ENCODE data around the gene CIAO2A.
"Not testable (repeated sequence)": the region's sequence is repeated elsewhere in the genome, so short reads cannot be mapped to it uniquely, and the experiment has no call there.

Gene CIAO2A

DNA sequence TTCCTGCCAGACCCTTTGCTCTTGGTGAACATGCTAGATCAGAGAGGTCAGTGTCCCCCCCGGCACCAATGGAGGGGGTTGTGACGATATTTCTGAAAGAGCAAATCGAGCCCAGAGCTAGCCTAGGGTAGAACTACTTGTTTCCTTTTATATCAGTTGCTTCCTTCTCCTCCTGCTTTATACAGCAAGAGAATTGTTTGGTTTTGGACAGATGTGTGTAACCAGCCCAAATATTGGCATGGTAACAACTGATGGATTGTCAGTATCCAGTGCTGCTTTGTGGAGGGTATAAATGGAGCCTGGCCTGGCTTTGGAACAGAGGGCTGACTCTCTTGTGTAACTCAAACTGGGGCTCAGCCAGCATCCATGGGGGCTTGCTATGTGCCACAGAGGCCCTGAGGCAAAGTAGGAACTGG lies 29.3 kb upstream of the CIAO2A start:
- H3K27ac ChIP-seq = no peak overlapping the region
- no peak for TF ChIP-seq ZFX (IDR thresholded peaks at IDR 0.05; ENCODE audit: borderline replicate concordance)
- TF ChIP-seq, protein P1, sequence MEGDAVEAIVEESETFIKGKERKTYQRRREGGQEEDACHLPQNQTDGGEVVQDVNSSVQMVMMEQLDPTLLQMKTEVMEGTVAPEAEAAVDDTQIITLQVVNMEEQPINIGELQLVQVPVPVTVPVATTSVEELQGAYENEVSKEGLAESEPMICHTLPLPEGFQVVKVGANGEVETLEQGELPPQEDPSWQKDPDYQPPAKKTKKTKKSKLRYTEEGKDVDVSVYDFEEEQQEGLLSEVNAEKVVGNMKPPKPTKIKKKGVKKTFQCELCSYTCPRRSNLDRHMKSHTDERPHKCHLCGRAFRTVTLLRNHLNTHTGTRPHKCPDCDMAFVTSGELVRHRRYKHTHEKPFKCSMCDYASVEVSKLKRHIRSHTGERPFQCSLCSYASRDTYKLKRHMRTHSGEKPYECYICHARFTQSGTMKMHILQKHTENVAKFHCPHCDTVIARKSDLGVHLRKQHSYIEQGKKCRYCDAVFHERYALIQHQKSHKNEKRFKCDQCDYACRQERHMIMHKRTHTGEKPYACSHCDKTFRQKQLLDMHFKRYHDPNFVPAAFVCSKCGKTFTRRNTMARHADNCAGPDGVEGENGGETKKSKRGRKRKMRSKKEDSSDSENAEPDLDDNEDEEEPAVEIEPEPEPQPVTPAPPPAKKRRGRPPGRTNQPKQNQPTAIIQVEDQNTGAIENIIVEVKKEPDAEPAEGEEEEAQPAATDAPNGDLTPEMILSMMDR (IDR thresholded peaks at IDR 0.05) = no peak

GRCh38 chr15:64122444-64122843 lies 28.8 kb upstream of the CIAO2A start:
- no peak for TF ChIP-seq ZFX (IDR thresholded peaks at IDR 0.05; ENCODE audit: borderline replicate concordance)
- TF ChIP-seq, protein P1 (IDR thresholded peaks at IDR 0.05) = no peak

DNA sequence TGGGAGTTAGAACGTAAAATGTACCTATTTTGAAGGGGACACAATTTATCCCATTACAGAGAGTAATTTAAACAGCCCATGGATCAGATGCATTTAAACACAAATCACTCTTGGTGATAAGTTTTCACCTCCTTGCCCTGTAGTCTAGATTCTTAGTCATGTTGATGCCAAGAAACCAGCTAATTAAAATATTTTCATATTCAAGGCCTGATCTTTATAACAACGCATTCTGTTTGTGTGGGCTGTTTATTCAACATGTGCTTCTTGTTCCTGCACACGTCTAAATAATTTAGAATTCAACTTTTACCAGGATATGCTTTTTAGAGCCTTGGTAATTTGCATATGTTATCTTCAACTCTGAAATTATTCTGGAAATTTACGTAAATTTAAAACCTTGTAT lies 28.0 kb upstream of the CIAO2A start:
- no peak overlapping the region; the same call in 1 of the 2 replicates for H3K27ac ChIP-seq

More at GRCh38 chr15:64122444-64122843, 28.8 kb upstream of the CIAO2A start:
- H3K27ac ChIP-seq = no peak overlapping the region

GRCh38 chr15:64120322-64120721 lies 26.7 kb upstream of the CIAO2A start:
- not testable (repeated sequence) for H3K27ac ChIP-seq

More for the DNA sequence above, 28.0 kb upstream of the CIAO2A start:
- TF ChIP-seq ZFX (IDR thresholded peaks at IDR 0.05; ENCODE audit: borderline replicate concordance) = no peak
- TF ChIP-seq, protein P1 (IDR thresholded peaks at IDR 0.05) = no peak

- H3K27ac ChIP-seq = no peak overlapping the region
- TF ChIP-seq, protein P1 (IDR thresholded peaks at IDR 0.05) = no peak
- TF ChIP-seq ZFX (IDR thresholded peaks at IDR 0.05; ENCODE audit: borderline replicate concordance) = no peak
These were observed 24.3 kb upstream of the CIAO2A start for GRCh38 chr15:64117759-64118487.

GRCh38 chr15:64112904-64113303 lies 19.3 kb upstream of the CIAO2A start:
- no peak for TF ChIP-seq ZFX (IDR thresholded peaks at IDR 0.05; ENCODE audit: borderline replicate concordance)
- TF ChIP-seq, protein P1 (IDR thresholded peaks at IDR 0.05) = no peak
- no peak overlapping the region for H3K27ac ChIP-seq

DNA sequence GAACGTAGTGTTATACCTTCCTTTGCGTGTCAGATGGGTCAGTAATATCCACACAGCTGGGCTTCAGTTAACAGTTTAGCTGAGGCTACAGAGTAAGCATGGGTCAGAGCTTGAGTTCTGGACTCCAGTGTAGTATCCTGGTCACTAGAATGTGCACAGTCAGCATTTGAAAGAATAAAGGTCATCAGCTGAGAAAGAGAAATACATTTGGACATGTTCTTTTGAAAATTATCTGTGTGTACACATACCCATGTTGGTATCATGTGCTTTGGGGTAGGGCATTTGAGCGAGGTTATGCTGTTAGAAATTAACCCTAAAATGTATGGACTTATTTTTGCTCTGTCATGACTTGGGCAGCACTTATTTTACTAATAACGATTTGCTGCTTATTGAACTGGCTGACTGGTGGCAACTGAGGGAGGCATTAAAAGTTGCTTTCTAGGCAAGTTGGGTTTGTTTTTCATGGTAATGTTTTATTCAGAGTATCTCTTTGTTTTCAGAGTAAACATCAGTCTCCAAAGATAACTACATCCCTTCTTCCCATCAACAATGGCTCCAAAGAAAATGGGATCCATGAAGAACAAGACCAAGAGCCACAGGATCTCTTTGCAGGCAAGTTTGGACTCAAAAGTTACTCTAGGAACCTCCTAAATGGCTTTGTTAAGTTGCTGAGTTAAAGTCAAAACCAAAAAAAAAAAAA lies 18.6 kb upstream of the CIAO2A start:
- TF ChIP-seq ZFX (IDR thresholded peaks at IDR 0.05; ENCODE audit: borderline replicate concordance) = no peak
- TF ChIP-seq, protein P1 (IDR thresholded peaks at IDR 0.05) = no peak
- H3K27ac ChIP-seq = no peak overlapping the region
